Measurements from ENCODE around the gene C4BPA.

C4BPA gene

DNA sequence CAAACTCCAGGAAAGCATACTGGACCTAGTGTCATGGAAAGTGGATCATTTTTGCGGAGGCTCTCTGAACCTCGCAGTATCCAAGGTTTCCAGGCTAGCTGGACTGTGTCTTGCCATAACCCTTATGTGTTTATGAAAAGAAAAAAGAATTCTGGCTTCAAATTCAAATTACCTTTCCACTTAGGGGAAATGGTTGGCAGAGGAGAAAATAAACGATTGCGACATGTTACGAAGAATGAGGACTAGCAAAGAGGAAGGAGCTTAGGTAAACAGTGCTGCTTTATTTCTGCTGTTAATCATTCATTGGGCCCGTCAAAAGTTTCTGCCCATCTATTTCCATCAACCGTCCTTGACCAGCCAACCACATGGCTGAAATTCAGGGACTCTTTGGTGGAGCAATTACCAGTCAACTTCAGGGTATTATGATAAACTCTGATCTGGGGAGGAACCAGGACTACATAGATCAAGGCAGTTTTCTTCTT lies at the start of gene C4BPA:
Gene C4BPA (plus strand): TSS at position 342 of the 482 bp plus-strand sequence. CDS start 8,793 bp downstream, outside the sequence.
- DNase-seq, result no peak

DNA sequence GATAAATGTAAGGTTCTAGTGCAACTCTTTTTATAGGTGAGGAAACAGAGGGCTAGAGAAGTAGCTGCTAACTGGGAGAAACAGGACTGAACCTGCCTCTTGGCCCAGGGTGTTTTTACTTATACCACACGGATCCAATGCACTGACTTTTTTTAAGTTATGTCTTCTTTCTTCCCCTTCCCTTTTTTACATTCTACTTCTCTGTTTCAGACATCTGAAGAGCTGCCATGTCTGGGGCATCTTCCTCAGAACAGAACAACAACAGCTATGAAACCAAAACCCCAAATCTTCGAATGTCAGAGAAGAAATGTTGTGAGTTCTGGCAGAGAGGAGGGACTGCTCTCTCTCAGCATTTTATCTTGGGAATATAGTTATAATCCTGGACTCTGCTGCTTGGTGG lies 49.5 kb upstream of the C4BPA start:
- no peak for DNase-seq

DNA sequence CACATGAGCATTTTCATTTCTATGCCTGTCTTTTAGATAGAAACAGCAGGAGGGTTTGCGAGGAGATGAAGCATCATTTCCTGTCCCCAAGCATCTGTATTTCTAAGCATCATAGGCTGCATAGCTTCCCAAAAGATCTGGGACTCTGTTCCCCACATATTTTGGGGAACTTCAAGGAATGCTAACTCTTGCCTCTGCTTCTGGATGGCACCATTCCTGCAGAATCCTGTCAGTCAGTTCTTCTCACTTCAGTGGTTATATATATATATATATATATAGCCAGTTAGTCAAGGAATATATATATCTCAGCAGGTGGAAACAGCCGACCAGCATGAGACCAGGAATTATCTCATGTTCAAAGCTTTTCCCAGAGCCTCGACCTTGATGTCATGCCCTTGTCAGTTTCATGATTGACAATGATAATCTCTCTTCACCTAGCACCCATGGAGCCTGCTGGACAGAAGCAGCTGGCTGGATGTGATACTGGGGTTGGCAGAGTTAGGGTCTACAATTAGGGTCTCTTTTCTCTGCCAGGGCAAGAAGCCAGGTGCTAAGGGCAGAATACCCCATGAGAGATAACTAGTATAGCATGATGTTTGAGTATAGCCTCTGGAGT lies 48.5 kb upstream of the C4BPA start:
- no peak for DNase-seq

DNA sequence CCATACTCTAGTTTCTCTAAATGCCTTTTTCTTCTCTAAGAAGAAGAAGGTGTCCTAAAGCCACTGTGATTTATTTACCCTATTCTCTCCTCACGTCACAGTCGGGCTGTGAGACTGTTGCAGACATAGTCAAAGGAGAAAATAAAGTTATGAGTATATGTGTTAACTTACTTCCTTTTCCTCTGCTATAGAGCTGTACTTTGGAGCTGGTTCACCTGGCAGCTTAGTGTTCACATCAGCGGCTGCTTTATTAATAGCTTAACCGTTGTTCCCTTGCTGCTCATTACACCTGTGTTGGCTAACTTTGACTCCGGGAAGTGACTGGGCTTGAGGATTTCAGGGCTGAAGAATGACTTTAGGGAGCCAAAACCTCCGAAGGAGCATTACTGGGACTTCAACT lies 47.4 kb upstream of the C4BPA start:
- no peak for DNase-seq

DNA sequence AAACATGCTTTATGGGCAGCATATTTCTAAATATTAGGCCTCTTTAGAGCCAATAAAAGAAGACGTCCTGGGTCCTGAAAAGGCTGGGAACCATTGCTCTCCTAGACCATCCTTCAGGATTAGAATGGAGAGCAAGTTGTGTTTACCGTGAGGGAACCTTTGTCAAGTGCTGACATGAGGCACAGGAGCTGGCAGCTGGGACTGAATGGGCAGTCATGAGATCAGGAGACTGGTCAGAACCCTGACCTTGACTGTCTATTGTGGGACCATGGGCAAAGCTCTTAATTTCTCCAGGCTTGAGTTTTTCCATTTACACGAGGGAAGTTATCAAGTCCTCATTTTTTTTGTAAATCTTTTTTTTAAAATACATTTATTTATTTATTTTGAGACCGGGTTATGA lies 45.8 kb upstream of the C4BPA start:
- no peak for DNase-seq

DNA sequence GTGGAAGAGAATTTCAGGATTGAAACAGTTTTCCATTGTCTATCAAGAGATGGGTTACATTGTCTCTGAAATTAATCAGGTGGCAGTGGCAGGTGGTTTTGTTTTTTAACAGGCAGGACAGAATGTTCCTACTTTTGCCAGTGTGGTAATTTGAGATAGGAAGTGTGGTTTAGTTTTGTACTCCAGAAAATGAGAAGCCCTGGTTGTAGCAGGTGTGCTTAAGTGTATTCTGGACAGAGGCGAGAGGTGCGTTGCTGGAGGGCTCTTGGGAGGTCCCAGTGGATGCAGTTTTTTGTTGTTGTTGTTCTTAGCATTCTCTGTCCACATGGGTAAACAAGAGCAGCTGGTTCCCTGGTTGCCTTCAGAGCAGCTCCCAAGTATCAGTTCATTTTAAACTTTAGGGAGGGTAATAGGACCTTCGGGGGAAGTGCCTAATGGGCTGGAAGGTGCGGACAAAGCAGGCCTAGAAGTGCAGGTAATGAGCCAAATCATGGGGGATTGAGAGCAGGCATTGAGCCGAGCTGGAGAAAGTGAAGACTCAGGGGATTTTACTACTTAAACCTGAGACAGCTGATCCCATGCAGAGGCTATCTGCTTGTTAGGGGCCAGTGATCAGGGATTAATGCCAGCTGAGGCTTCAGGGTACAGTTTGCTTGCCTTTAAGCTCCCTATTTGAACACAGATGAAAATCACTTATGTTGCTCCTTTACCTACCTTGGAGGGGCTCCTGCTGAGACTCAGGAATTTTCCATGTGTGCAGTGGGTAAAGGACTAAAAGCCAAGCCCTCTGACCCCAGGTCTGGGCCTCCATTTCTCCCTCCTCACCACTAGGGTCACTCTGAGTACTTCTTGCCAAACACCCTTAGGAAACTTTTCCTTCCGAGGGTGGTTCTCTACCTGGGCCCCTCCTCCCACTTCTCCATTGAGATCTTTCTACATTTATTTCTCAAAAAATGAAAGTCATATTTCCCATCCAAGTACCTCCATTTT lies 44.9 kb upstream of the C4BPA start:
- no peak for DNase-seq

DNA sequence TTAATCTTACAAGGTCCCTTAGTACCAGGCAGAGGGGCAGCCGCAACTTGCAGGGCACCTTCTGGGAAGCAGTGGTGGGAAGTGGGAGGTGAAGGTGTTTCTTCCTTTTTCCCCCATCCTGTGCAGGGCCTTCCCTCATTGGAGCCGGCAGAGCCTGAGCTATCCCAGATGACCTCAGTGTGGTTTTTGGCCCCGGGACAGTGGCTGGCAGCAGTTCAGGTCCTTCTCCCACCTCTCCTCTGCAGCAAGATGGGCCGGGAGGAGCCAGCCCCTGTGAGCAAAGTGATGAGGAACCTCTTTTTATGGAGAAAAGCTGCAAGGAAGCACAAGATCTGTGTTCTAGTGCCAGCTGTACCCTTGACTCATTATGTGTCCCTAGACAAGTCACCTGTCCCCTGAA lies 44.2 kb upstream of the C4BPA start:
- no peak for DNase-seq

DNA sequence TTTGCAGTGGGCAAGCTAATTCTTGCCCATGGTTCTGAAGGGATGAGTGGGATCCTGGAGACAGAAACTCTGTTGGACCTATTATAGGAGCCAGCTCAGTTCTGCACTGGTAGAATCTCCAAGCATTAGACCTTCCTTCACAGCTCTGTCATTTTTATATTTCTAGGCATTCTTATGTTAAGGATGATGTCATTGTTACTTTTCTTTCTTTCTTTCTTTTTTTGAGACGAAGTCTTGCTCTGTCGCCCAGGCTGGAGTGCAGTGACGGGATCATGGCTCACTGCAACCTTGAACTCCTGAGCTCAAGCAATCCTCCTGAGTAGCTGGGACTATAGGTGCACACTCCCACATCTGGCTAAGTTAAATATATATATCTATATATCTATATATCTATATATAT lies 43.4 kb upstream of the C4BPA start:
- no peak for DNase-seq

DNA sequence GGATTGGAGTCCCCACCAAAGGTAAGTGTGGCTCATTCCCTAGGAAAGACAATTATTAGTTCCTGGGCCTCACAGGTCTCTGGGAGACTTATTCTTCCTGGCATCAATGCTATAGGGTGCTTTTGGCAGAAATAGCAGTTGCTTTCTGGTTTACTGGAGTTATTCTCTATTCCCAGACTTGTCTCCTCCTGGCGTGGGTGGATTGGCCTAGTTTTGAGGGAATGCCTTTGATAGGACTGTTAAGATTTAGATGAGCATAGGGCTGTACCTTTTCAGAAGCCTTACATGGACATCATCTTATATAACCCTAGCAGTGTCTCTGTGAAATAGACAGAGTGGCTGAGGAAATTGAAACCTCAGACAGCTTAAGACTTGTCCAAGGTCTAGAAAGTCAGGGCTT lies 42.0 kb upstream of the C4BPA start:
- no peak for DNase-seq

DNA sequence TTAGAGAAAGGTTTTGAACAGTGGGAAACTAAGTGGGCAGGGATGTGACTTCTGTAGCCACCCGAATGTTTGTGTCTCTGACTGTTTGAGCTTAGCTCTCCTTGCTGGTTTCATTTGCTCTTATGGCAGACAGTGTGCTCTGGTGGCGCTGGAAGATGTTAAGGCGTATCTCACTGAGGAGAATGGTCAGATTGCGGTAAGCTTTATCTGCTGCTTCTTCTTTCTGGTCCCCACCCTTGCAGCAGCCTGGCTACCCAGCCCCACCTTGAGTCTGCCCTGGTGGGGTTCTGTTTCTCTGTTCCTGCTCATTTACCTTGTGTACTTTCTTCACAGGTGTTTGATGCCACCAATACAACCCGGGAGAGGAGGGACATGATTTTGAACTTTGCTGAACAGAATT lies 41.0 kb upstream of the C4BPA start:
- DNase-seq, result no peak

DNA sequence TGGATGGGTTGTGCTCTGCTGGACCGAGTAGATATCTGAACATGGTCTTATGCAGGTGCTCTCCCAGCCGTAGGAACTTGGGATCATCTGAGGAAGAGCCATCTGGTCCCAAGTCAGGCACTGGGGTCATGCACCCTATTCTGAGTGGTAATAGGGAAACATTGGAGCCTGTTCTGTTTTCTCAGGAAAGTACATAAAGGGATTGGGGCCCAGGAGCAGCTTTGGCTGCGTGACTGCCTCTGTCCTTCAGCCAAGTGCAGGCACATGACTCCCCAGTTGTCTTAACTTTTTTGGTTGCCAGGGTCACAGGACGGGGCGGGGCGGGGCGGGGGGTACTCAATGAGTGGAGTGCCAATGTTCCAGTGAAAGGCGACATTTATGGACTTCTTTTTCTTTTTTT lies 39.5 kb upstream of the C4BPA start:
- DNase-seq, result no peak

DNA sequence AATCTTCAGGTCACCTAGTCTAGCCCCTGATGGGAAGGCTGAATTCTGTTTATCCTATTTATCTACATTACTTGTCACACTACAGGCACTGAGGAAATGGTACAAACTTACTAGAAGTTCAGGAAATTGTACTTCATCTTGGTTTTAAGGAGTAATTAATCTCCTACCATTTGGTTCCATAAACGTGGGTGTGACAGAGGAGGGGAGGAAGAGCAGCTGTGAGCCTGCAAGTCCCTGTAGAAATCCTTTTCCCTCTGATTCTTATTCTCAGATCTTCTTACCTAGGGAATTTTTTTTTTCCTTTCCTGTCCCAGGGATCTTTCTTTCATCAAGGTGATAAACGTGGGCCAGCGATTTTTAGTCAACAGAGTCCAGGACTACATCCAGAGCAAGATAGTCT lies 36.8 kb upstream of the C4BPA start:
- no peak for DNase-seq

DNA sequence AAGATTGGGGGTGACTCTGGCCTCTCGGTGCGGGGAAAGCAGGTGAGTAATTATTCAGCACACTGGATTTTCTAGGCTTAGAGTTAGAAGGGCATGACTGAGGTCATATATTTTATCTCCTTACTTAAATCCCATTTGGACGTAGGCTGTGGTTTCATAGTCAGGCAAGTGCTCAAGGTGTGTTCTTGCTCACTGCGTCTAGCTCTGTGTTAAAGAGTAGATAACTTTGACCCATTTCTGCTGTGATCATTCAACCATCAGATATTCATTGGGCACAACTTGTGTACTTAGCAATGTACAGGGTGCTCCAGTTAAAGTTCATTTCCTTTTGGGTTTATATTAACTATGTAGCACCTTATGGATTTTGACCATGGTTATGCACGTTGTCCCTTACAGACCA lies 36.4 kb upstream of the C4BPA start:
- DNase-seq, result no peak

DNA sequence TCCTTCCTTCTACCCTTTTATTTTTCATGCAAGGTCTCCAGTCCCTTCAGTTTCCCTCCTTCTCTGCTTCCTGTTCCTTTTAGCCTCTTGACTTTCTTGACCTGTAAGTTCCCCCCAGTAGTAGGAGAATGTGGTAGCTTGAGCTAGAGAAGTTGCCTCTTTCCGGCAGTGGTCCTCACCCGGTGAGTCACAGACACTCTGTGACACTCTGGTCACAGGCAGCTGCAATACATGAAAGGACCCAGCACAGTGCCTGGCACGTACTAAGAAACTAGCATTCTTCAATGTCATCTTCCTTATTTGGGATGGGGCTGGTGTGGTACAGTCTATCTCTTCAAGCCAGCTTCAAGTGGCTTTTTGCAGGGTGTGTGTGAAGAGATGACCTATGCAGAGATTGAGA lies 35.0 kb upstream of the C4BPA start:
- DNase-seq, result no peak

DNA sequence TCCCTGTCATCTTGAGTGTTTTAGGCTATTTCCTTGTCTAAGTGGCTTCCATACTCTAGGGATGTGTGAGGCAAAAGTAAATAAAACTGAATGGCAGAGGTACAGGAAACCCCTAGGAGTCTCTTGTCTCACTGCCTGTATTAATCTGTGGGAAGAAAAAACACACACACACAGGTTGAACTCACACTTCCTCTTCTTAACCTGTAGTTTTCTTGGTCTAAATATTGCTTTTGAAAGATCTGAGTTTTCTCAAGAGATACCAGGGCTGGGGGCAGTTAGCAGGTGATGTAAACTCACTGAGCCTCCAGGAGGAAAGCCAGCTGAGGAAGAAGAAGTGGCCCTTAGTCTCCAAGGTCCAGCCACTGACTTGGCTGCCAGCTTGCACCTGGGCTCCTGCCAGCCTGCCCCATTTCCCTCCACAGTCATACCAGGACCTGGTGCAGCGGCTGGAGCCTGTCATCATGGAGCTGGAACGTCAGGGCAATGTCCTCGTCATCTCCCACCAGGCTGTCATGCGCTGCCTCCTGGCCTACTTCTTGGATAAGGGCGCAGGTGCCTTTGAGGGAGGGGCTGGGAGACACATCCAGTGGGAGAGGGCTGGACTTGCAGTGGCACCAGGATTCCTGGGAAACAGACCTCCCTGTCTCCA lies 34.1 kb upstream of the C4BPA start:
- DNase-seq, result no peak

DNA sequence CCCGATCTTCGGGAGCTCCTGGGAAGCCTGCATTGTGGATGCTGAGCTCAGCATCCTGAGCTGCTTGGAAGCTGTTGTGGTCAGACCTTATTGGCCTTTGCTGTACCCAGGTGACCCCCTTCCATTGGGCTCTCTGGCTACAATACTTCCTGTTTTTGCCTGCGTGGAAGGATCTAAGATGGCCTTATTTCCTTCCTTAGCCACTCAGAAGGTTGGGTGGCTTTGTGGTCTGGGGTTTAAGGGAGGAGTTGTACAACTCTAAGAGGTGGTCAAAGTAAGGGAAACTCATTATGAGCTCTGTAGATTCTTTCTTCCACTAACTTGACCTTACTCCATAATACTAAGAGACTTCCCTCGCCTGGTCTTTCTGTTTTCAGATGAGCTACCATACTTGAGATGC lies 33.2 kb upstream of the C4BPA start:
- no peak for DNase-seq

DNA sequence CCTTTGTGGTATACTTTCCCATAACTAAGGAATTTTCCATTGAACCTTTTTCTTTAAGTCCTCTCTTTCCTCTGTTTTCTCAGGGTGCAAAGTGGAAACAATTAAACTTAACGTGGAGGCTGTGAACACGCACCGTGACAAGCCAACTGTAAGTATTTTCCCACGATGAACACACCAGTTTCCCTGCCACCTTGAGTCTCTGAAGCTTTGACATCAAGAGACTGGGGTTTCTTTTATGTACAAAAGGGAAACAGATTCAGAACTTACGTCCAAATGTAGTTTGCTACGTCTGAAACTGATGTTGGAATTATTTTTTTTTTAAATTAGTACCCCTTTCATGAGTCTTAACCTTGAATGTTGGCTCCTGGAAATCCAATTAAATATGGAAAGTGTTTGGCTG lies 32.6 kb upstream of the C4BPA start:
- no peak for DNase-seq

DNA sequence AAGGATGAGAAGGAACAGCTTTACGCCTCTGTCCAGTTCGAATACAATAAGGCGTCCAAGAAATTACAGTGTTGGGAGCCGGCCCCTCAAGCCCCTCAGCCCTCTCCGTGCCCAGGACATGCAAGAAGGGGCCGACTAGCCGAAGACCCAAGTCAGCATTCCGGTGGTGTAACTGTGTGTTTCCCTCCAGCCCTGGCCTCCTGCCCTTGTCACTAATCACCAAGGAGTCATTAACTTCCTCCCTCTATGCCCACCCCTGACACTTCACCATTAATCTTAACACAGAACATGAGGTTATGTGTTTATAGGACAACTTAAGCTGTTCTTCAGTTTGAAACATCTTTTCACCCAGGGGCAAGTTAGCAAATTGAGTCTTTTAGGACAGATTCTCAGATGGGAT lies 31.8 kb upstream of the C4BPA start:
- no peak for DNase-seq

DNA sequence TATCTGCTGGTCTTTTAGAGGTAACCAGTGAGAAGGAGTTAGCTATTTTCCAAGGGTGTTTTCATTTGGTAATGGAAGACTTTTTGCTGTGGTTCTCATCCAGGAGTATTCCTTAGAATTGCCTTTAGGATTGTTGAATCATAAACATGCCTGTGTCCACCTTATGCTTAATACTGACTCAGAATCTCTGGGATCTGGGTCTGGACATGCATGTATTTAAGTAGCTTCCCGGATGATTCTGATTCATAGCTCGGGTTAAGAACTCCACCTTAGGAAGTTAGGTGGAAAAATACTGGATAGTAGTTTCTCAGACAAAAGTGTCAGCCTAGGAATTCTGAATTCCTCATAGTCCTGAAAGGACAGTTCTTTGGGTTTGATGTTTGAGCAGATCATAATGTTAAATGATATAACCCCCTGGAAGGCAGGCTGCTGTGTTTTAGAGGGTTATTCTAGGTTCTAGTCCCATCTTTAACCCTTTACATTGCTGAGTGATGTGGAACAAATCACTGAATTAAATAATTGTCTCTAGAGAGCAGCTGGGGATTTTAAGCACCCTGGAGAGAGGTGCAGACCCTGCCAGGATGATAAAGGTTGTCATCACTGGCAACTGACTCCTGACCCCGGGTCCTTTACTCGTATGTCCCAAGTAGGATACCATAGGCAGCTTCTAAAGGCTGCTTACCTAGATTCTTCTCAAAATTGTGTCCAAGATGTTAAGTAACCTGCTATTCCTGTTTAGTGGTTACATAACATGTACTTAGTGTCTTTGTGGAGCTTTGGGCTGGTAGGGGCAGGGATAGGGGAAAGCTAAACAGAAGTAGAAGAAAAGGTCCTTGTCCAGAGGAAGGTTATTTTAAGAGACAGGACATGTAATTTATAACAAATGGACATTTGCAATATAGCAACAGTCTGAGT lies 29.9 kb upstream of the C4BPA start:
- DNase-seq, result no peak

DNA sequence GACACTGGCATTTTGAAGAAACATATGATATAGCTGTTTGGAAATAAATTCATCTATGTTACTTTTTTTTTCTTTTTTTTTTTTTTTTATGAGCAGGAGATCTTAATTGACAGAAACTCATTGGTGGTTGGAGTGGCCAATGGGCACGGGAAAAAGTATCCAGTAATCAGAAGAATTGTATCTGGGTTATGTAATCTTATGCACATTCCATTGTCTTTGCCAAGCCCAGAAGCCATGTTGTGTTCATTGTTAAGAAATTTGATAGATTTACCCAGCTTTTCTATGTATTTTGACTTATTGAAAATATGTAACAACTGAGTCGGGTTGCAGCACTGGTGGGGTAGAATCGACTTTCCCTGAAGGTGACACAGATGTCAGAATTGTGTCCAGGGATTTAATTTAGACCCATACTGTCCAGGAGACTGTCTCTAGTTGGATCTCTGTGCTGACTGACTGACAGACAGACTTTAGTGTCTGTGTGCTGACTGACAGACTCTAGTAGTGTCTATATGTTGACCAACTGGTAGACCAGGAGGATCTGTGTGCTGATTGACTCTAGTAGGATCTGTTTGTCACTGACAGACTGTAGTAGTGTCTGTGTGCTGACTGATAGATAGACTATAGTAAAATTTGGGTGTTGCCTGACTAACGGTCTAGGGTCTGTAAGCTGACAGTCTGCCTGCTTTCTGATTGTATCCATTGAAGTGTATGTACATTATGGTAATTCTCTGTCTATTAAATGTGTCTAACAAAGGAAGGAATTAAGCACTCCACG lies 27.7 kb upstream of the C4BPA start:
- DNase-seq, result no peak

DNA sequence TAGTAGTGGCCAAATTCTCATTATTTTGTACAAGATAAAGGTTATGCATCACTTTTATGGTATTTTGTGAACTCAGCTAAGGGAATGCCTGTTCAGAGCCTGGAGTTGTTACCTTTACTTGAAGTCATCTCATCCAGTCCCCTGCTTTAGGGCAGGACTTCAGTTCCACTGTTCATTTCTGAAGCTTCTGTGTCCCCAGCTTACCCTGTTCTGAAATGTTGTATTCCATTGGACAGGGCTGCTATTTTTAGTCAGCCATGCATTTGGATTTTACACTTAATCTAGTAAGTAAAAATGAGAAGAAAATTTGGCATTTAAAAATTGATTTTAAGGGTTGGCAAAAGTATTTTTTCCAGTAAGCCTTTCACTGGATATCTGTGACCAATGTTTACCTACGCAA lies 27.0 kb upstream of the C4BPA start:
- DNase-seq, result no peak
